CD4-positive, alpha-beta T cell (primary cell): ENCODE results near the gene QSER1. TPM values are rescaled to one million over a fixed set of nuclear protein-coding genes. Genes with fewer than 3 reads are reported as not detected.

Experiments used
- ATAC-seq: fragments of 200-7000 bp; cut with Tn5 transposase; one replicate; pipeline ENCODE4 v1.10.0; 2022; ENCODE audit warnings: mild to moderate bottlenecking; ENCODE audit not compliant: poor library complexity
- CTCF ChIA-PET: fragments of 350-600 bp; sonication (Branson Sonifier 250); formaldehyde crosslinking; loops from one replicate; lab custom pipeline; 2021; ENCODE audit warnings: antibody characterized with exemption, inconsistent platforms; lab: Charles Lee
- POLR2A ChIA-PET: fragments of 350-600 bp; sonication (Branson Sonifier 250); formaldehyde crosslinking; loops from one replicate; lab custom pipeline; 2021; ENCODE audit warnings: antibody characterized with exemption, inconsistent platforms; lab: Charles Lee
- DNase-seq, 14 experiments: peaks; one replicate each; pipeline ENCODE4 v3.0.0-alpha.2; 2013 to 2020; ENCODE audit warnings: mixed read lengths in 2 of 14
- H3K27ac ChIP-seq, 2 donors: one replicate each; pipeline versions ENCODE4 v1.5.1 to v1.7.0; 2013; ENCODE audit warnings: low read length in 2 of 2, low read depth in 1 of 2, mild to moderate bottlenecking in 1 of 2
- H3K27me3 ChIP-seq, 2 experiments: 1 replicate in 1 of 2; 2 replicates in 1 of 2; pipeline versions ENCODE4 v1.6.1 to v1.7.0; 2013; ENCODE audit warnings: low read length in 2 of 2, control low read depth in 1 of 2, mild to moderate bottlenecking in 1 of 2, moderate library complexity in 1 of 2; ENCODE audit not compliant: insufficient read depth in 2 of 2, control insufficient read depth in 1 of 2
- H3K36me3 ChIP-seq: one replicate; pipeline ENCODE4 v1.6.1; 2013; ENCODE audit warnings: low read length, control low read depth; ENCODE audit not compliant: insufficient read depth
- H3K4me1 ChIP-seq: one replicate; pipeline ENCODE4 v1.6.1; 2013; ENCODE audit warnings: low read length, control low read depth; ENCODE audit not compliant: insufficient read depth
- H3K4me3 ChIP-seq: one replicate; pipeline ENCODE4 v1.5.1; 2013; ENCODE audit warnings: mild to moderate bottlenecking, low read length, moderate library complexity
- H3K9me3 ChIP-seq, 2 experiments: 1 replicate in 1 of 2; 2 replicates in 1 of 2; pipeline versions ENCODE4 v1.6.1 to v1.7.0; 2013; ENCODE audit warnings: low read length in 2 of 2, mild to moderate bottlenecking in 2 of 2, control low read depth in 1 of 2, moderate library complexity in 1 of 2; ENCODE audit not compliant: control insufficient read depth in 1 of 2, insufficient read depth in 1 of 2
- H3K27ac Mint-ChIP-seq: one replicate; pipeline ENCODE4 v1.8.0; 2020; ENCODE audit warnings: mixed read lengths
- H3K27me3 Mint-ChIP-seq: one replicate; pipeline ENCODE4 v1.8.0; 2021; ENCODE audit warnings: mixed read lengths
- H3K36me3 Mint-ChIP-seq: one replicate; pipeline ENCODE4 v1.8.0; 2021; ENCODE audit warnings: low read depth, mixed read lengths
- H3K4me1 Mint-ChIP-seq: one replicate; pipeline ENCODE4 v1.8.0; 2021; ENCODE audit warnings: low read depth, mixed read lengths
- H3K4me3 Mint-ChIP-seq: one replicate; pipeline ENCODE4 v1.8.0; 2020; ENCODE audit warnings: mild to moderate bottlenecking, mixed read lengths
- H3K9me3 Mint-ChIP-seq: one replicate; pipeline ENCODE4 v1.8.0; 2020; ENCODE audit warnings: mixed read lengths
- intact Hi-C, 2 experiments: fragments of 100-400 bp; cut with DNase I in 1 of 2; cut with micrococcal nuclease in 1 of 2; formaldehyde crosslinking; loops; one replicate each; pipeline versions ENCODE4 v1.15.1 to v1.9.0; 2023 to 2025; cut with DNase I, micrococcal nuclease
- total RNA-seq, 174 experiments: library from RNA in 2 of 174; stranded (reverse) in 2 of 174; gene quantifications; one replicate each; pipeline ENCODE4 v1.2.3 and lab custom pipeline; 2021 to 2026
- TF ChIP-seq, protein P1 (sequence below): fragments of 200-600 bp; IDR thresholded peaks from one replicate; pipeline ENCODE4 v1.8.0; 2022; ENCODE audit warnings: antibody characterized with exemption, mild to moderate bottlenecking

The QSER1 gene
- total RNA-seq, 2 experiments from 2014 or later = 9.0 to 10.1 TPM

DNA sequence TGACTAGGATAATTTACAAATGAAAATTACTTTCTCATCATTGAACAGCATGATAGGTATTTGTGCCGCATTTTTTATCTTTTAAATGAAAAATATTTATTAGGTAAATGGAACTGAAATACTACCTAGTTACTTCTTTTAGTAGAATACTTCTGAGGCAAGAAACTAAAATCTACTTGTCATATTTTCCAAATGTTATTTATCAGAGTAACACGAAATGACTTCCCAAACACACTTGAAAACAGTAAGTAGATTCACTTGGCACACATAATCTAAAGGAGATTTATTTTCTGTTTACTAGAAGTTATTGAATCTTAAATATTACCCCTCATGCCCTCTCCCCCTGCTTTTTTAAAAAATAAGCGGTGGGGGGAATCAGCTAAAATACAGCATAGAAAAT is 2.3 kb downstream of the QSER1 start:
- ChIA-PET POLR2A (interaction anchor here (1.1 kb wide), 1 partner anchor 267 kb away, joined by 3 read pairs; the partner anchor contains the start of gene CSTF3), CTCF (no interaction called here)
- TF ChIP-seq, protein P1, sequence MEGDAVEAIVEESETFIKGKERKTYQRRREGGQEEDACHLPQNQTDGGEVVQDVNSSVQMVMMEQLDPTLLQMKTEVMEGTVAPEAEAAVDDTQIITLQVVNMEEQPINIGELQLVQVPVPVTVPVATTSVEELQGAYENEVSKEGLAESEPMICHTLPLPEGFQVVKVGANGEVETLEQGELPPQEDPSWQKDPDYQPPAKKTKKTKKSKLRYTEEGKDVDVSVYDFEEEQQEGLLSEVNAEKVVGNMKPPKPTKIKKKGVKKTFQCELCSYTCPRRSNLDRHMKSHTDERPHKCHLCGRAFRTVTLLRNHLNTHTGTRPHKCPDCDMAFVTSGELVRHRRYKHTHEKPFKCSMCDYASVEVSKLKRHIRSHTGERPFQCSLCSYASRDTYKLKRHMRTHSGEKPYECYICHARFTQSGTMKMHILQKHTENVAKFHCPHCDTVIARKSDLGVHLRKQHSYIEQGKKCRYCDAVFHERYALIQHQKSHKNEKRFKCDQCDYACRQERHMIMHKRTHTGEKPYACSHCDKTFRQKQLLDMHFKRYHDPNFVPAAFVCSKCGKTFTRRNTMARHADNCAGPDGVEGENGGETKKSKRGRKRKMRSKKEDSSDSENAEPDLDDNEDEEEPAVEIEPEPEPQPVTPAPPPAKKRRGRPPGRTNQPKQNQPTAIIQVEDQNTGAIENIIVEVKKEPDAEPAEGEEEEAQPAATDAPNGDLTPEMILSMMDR = no peak
- H3K4me3 Mint-ChIP-seq = peak overlapping the region; percentile 91
- H3K4me3 ChIP-seq = no peak overlapping the region
- intact Hi-C loops = loop anchor here (5.0 to 10.0 kb wide), 8 partner anchors 120 to 1550 kb away; partner anchors contain the start of genes C11orf91 (in 1 of the 2), CSTF3 (in 1 of the 2), DEPDC7 (in 1 of the 2) and EIF3M (in 1 of the 2)
- H3K36me3 Mint-ChIP-seq = peaks cover 16% of the 10 kb centered on the region
- no peaks in the 10 kb centered on the region for H3K27me3 ChIP-seq
- peaks cover 14% of the 10 kb centered on the region for H3K4me1 ChIP-seq
- H3K36me3 ChIP-seq = no peaks in the 10 kb centered on the region
- no peaks in the 10 kb centered on the region for H3K27me3 Mint-ChIP-seq
- H3K9me3 ChIP-seq = no peaks in the 10 kb centered on the region
- no peak overlapping the region for H3K27ac ChIP-seq
- DNase-seq = no peak
- no peaks in the 10 kb centered on the region for H3K9me3 Mint-ChIP-seq
- peaks cover 51% of the 10 kb centered on the region for H3K4me1 Mint-ChIP-seq
- H3K27ac Mint-ChIP-seq = peak overlapping the region; percentile 27
- ATAC-seq = no peak

DNA sequence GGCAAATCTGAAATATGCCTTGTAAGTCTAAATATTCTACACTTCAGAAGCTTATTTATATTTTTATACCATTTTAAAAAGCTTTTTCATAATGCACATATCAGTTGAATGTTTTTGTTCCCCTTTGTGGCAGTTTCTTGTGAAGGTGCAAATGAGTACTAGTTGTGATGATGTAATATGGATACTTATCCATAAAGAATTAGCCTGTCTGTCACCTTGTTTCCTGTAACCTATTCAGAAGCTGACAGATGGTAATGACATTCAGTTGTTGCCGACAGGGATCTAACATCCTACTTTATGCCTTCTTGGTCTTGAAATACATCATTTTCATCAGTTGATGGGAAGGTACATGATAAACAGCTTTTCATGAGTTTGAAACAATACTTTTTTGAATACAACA is 2.9 kb downstream of the QSER1 start:
- CTCF ChIA-PET = no interaction called here
- H3K9me3 ChIP-seq = no peaks in the 10 kb centered on the region
- peak overlapping the region; percentile 27 for H3K27ac Mint-ChIP-seq
- no peak overlapping the region for H3K4me3 ChIP-seq
- H3K27me3 ChIP-seq = no peaks in the 10 kb centered on the region
- H3K4me1 Mint-ChIP-seq = peaks cover 53% of the 10 kb centered on the region
- no peaks in the 10 kb centered on the region for H3K36me3 ChIP-seq
- DNase-seq (no peak), ATAC-seq (no peak)
- H3K9me3 Mint-ChIP-seq = no peaks in the 10 kb centered on the region
- no peak overlapping the region for H3K27ac ChIP-seq
- POLR2A ChIA-PET = no interaction called here
- TF ChIP-seq, protein P1 = no peak
- peak overlapping the region; percentile 74 for H3K4me3 Mint-ChIP-seq
- H3K27me3 Mint-ChIP-seq = no peaks in the 10 kb centered on the region
- H3K36me3 Mint-ChIP-seq = peaks cover 16% of the 10 kb centered on the region
- intact Hi-C loops = loop anchor here (10.0 kb wide), 4 partner anchors 119 to 1549 kb away; partner anchors contain the start of genes C11orf91 (in 1 of the 2) and DEPDC7 (in 1 of the 2)
- H3K4me1 ChIP-seq = peaks cover 14% of the 10 kb centered on the region

GRCh38 chr11:32897103-32897502 is 4.5 kb downstream of the QSER1 start:
- intact Hi-C loops = loop anchor here (10.0 kb wide), 4 partner anchors 118 to 1548 kb away; partner anchors contain the start of genes C11orf91 (in 1 of the 2) and DEPDC7 (in 1 of the 2)
- CTCF ChIA-PET = no interaction called here

More at GRCh38 chr11:32897103-32897502, 4.5 kb downstream of the QSER1 start:
- H3K4me3 Mint-ChIP-seq = no peak overlapping the region
- no peak overlapping the region for H3K27ac ChIP-seq
- H3K27ac Mint-ChIP-seq = no peak overlapping the region
- no peaks in the 10 kb centered on the region for H3K27me3 Mint-ChIP-seq
- H3K4me3 ChIP-seq = no peak overlapping the region
- H3K27me3 ChIP-seq = no peaks in the 10 kb centered on the region
- POLR2A ChIA-PET = interaction anchor here (0.6 kb wide), 1 partner anchor 22 kb away, joined by 3 read pairs; no protein-coding TSS in a partner anchor
- ATAC-seq = no peak
- no peaks in the 10 kb centered on the region for H3K36me3 ChIP-seq
- TF ChIP-seq, protein P1 = no peak
- H3K4me1 Mint-ChIP-seq = peaks cover 65% of the 10 kb centered on the region
- no peaks in the 10 kb centered on the region for H3K9me3 Mint-ChIP-seq
- H3K4me1 ChIP-seq = peaks cover 11% of the 10 kb centered on the region
- H3K9me3 ChIP-seq = no peaks in the 10 kb centered on the region
- DNase-seq = no peak
- peaks cover 16% of the 10 kb centered on the region for H3K36me3 Mint-ChIP-seq
